ENCODE data around the gene CMKLR1.

CMKLR1 gene

DNA sequence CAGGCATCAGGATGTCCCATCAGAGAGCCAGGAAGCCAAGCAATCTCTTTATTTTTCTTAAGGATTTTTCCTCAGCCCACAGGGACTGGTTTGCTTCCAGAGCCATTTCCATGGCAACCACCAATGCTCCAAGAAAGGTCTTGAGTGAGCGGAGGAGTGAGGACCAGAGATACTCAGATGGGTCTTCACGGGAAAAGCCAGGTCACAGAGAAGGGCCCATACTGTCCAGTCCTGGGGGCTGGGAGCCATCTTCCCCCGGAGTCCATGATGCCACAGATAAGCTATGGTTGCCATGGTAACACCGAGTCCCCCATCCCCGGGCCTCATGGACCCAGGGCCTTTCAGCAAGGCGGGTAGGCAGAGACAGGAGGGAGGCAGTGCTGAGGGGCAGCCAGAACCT lies 28.6 kb downstream of the CMKLR1 start:
- Histone ChIP-seq H3K9ac (ENCODE audit: low read depth, low read length) (no peak overlapping the region), H3K27me3 (ENCODE audit: insufficient read depth, low read length, poor library complexity) (peaks cover 15% of the 10 kb centered on the region)

DNA sequence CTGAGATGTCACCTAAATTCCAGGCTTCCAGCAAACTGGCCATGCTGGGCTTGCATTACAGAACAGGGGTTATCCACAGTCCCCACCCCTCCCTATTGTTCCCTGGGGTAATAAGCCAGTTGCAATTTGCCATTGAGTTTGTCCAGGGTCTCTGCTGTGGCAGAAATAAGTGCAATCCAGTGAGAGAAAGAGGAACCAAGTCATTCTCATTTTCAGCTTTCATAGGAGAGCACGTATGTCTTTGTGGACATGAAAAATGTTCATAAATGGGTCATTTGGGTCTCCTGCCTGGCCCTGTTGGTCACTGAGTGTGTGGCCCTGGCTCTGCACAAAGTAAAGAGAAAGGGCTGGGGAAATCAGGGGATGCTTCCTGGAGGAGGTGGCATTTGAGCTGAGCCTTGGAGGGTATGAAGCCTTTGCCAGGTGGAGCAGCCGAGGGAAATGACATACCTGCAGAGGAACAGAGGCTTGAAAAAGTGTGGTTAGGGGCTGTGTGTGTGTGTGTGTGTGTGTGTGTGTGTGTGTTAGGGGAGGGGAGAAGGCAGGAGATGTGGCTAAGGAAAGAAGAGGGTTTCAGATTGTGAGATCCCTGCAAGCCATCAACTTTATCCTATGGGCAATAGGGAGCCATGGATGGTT lies 29.3 kb downstream of the CMKLR1 start:
- H3K9me3 ChIP-seq (ENCODE audit: insufficient read depth, low read length, severe bottlenecking), result no peaks in the 10 kb centered on the region
- H3K36me3 ChIP-seq (ENCODE audit: insufficient read depth, low read length), result no peaks in the 10 kb centered on the region
- no peak overlapping the region for H2AFZ ChIP-seq (ENCODE audit: low read depth, low read length)
- no peak overlapping the region for H3K9ac ChIP-seq (ENCODE audit: low read depth, low read length)
- no peak for TF ChIP-seq EZH2 (IDR thresholded peaks at IDR 0.05; ENCODE audit: borderline replicate concordance, low read depth, low read length, severe bottlenecking)
- TF ChIP-seq, protein P1, sequence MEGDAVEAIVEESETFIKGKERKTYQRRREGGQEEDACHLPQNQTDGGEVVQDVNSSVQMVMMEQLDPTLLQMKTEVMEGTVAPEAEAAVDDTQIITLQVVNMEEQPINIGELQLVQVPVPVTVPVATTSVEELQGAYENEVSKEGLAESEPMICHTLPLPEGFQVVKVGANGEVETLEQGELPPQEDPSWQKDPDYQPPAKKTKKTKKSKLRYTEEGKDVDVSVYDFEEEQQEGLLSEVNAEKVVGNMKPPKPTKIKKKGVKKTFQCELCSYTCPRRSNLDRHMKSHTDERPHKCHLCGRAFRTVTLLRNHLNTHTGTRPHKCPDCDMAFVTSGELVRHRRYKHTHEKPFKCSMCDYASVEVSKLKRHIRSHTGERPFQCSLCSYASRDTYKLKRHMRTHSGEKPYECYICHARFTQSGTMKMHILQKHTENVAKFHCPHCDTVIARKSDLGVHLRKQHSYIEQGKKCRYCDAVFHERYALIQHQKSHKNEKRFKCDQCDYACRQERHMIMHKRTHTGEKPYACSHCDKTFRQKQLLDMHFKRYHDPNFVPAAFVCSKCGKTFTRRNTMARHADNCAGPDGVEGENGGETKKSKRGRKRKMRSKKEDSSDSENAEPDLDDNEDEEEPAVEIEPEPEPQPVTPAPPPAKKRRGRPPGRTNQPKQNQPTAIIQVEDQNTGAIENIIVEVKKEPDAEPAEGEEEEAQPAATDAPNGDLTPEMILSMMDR (IDR thresholded peaks at IDR 0.05; ENCODE audit: borderline replicate concordance, extremely low read depth, low read length, poor library complexity, severe bottlenecking), result no peak
- H4K20me1 ChIP-seq (ENCODE audit: insufficient read depth, low read length), result no peaks in the 10 kb centered on the region
- H3K4me3 ChIP-seq (ENCODE audit: low read depth in 1 of 2, low read length in 2 of 2), result no peak overlapping the region
- ATAC-seq (ENCODE audit: insufficient read depth, low read depth), result no peak
- no peak for DNase-seq
- no peaks in the 10 kb centered on the region for H3K79me2 ChIP-seq (ENCODE audit: insufficient read depth, low read length)
- H3K27me3 ChIP-seq (ENCODE audit: insufficient read depth, low read length, poor library complexity), result peaks cover 16% of the 10 kb centered on the region
- H3K27ac ChIP-seq (ENCODE audit: low read length), result no peak overlapping the region
- peaks cover 12% of the 10 kb centered on the region for H3K4me1 ChIP-seq (ENCODE audit: insufficient read depth, low read length)
- H3K4me2 ChIP-seq (ENCODE audit: insufficient read depth, low read length), result no peak overlapping the region

More for the DNA sequence above, 28.6 kb downstream of the CMKLR1 start:
- Histone ChIP-seq H3K79me2 (ENCODE audit: insufficient read depth, low read length) (no peaks in the 10 kb centered on the region), H3K27ac (ENCODE audit: low read length) (no peak overlapping the region), H3K4me1 (ENCODE audit: insufficient read depth, low read length) (peaks cover 12% of the 10 kb centered on the region), H2AFZ (ENCODE audit: low read depth, low read length) (no peak overlapping the region), H3K4me2 (ENCODE audit: insufficient read depth, low read length) (no peak overlapping the region), H3K4me3 (ENCODE audit: low read depth in 1 of 2, low read length in 2 of 2) (no peak overlapping the region), H3K9me3 (ENCODE audit: insufficient read depth, low read length, severe bottlenecking) (no peaks in the 10 kb centered on the region), H3K36me3 (ENCODE audit: insufficient read depth, low read length) (no peaks in the 10 kb centered on the region), H4K20me1 (ENCODE audit: insufficient read depth, low read length) (no peaks in the 10 kb centered on the region)
- TF ChIP-seq, protein P1 (IDR thresholded peaks at IDR 0.05; ENCODE audit: borderline replicate concordance, extremely low read depth, low read length, poor library complexity, severe bottlenecking), result no peak
- no peak for TF ChIP-seq EZH2 (IDR thresholded peaks at IDR 0.05; ENCODE audit: borderline replicate concordance, low read depth, low read length, severe bottlenecking)
- ATAC-seq (ENCODE audit: insufficient read depth, low read depth), result no peak
- no peak for DNase-seq

- Histone ChIP-seq H3K9me3 (ENCODE audit: insufficient read depth, low read length, severe bottlenecking) (no peaks in the 10 kb centered on the region), H3K36me3 (ENCODE audit: insufficient read depth, low read length) (no peaks in the 10 kb centered on the region), H3K27ac (ENCODE audit: low read length) (no peak overlapping the region), H3K9ac (ENCODE audit: low read depth, low read length) (no peak overlapping the region), H3K27me3 (ENCODE audit: insufficient read depth, low read length, poor library complexity) (peaks cover 16% of the 10 kb centered on the region), H3K4me1 (ENCODE audit: insufficient read depth, low read length) (peaks cover 4% of the 10 kb centered on the region), H3K79me2 (ENCODE audit: insufficient read depth, low read length) (no peaks in the 10 kb centered on the region), H4K20me1 (ENCODE audit: insufficient read depth, low read length) (no peaks in the 10 kb centered on the region), H3K4me2 (ENCODE audit: insufficient read depth, low read length) (no peak overlapping the region), H2AFZ (ENCODE audit: low read depth, low read length) (no peak overlapping the region), H3K4me3 (ENCODE audit: low read depth in 1 of 2, low read length in 2 of 2) (no peak overlapping the region)
- DNase-seq (no peak), ATAC-seq (ENCODE audit: insufficient read depth, low read depth) (no peak)
- TF ChIP-seq, protein P1 (IDR thresholded peaks at IDR 0.05; ENCODE audit: borderline replicate concordance, extremely low read depth, low read length, poor library complexity, severe bottlenecking), result no peak
- TF ChIP-seq EZH2 (IDR thresholded peaks at IDR 0.05; ENCODE audit: borderline replicate concordance, low read depth, low read length, severe bottlenecking), result no peak
Measured at GRCh38 chr12:108308395-108309085, 30.6 kb downstream of the CMKLR1 start.

Data from DND-41 (cell line).